Measurements from ENCODE around the gene GALNT10. TPM values are rescaled to one million over a fixed set of nuclear protein-coding genes. Genes with fewer than 3 reads are reported as not detected.

The GALNT10 gene
- total and polyA plus RNA-seq, 2 of the 4 experiments (the other 2 are of a cell fraction) = 46.2 to 67.0 TPM

DNA sequence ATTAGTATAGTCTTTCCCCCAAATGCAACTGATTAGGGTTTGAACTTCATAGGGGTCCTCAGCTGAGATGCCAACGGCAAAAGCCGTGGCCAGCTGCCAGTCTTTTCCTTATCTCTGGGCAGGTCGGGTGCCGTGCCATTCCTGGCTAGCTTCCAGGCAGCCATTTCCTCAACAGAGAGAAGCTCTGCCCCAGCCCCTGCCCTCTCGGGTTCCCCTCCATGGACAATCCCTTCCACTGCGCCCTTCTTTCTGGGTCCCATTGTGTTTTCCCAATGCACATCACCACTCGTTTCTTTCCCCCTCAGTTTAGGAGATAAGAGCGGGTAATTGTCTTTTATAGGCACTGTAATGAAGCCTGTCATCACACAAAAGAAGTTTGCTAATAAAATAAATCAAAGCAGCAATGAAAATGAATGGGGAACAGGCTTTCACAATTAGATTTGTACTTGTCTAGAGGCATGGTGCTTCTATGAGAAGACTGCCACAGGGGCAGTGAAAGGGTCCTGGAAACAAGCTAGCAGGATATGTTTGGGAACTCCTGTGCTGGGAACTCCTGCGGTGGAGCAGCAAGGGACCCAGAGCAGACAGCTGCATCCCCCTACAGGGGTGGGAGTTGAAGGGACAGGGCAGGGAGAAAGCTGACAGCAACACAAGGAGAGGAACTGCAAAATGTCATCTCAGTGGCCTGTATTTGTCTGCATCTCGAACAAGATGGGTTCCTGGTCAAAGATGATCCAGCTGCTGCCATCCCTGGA lies 207.3 kb downstream of the GALNT10 start:
- H3K4ac ChIP-seq (ENCODE audit: low read depth, low read length) = no peak overlapping the region
- no peaks in the 10 kb centered on the region for H3K9me3 ChIP-seq (ENCODE audit: control insufficient read depth, insufficient read depth, low read length)
- H2AK5ac ChIP-seq (ENCODE audit: low read depth, low read length) = no peak overlapping the region
- H3K79me1 ChIP-seq (ENCODE audit: low read depth in 1 of 2, low read length in 2 of 2) = peaks cover 0 to 7% of the 10 kb centered on the region in 2 experiments; a peak in 1 of 4 replicates
- H3K9ac ChIP-seq (ENCODE audit: low read depth, low read length) = no peak overlapping the region
- H4K5ac ChIP-seq (ENCODE audit: low read depth, low read length) = no peak overlapping the region
- no TSS peak for BruUV-seq (replicated peaks)
- H3K4me1 ChIP-seq (ENCODE audit: control insufficient read depth, insufficient read depth, low read length) = no peaks in the 10 kb centered on the region
- H4K8ac ChIP-seq (ENCODE audit: low read depth in 2 of 2, low read length in 2 of 2) = no peak overlapping the region
- no peak for TF ChIP-seq FOS (IDR thresholded peaks at IDR 0.05; ENCODE audit: low read depth, low read length)
- TF ChIP-seq ELK1 (IDR thresholded peaks at IDR 0.05; ENCODE audit: borderline replicate concordance, low read depth, low read length) = no peak
- TF ChIP-seq, protein P1, sequence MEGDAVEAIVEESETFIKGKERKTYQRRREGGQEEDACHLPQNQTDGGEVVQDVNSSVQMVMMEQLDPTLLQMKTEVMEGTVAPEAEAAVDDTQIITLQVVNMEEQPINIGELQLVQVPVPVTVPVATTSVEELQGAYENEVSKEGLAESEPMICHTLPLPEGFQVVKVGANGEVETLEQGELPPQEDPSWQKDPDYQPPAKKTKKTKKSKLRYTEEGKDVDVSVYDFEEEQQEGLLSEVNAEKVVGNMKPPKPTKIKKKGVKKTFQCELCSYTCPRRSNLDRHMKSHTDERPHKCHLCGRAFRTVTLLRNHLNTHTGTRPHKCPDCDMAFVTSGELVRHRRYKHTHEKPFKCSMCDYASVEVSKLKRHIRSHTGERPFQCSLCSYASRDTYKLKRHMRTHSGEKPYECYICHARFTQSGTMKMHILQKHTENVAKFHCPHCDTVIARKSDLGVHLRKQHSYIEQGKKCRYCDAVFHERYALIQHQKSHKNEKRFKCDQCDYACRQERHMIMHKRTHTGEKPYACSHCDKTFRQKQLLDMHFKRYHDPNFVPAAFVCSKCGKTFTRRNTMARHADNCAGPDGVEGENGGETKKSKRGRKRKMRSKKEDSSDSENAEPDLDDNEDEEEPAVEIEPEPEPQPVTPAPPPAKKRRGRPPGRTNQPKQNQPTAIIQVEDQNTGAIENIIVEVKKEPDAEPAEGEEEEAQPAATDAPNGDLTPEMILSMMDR (conservative IDR thresholded peaks at IDR 0.05; ENCODE audit: low read depth, low read length) = no peak
- no peak for TF ChIP-seq BHLHE40 (IDR thresholded peaks at IDR 0.05; ENCODE audit: low read depth, low read length)
- TF ChIP-seq MAFK (IDR thresholded peaks at IDR 0.05; ENCODE audit: low read depth, low read length) = no peak
- TF ChIP-seq MAZ (IDR thresholded peaks at IDR 0.05; ENCODE audit: borderline replicate concordance, low read depth, low read length) = no peak
- TF ChIP-seq NFE2L2 (IDR thresholded peaks at IDR 0.05; ENCODE audit: low read depth, low read length) = no peak
- no peak for TF ChIP-seq CHD1 (IDR thresholded peaks at IDR 0.05; ENCODE audit: low read depth, low read length)
- TF ChIP-seq, protein P2, sequence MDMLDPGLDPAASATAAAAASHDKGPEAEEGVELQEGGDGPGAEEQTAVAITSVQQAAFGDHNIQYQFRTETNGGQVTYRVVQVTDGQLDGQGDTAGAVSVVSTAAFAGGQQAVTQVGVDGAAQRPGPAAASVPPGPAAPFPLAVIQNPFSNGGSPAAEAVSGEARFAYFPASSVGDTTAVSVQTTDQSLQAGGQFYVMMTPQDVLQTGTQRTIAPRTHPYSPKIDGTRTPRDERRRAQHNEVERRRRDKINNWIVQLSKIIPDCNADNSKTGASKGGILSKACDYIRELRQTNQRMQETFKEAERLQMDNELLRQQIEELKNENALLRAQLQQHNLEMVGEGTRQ (IDR thresholded peaks at IDR 0.05; ENCODE audit: low read depth, low read length) = no peak
- CTCF ChIA-PET = no interaction called here
- H4K20me1 ChIP-seq (ENCODE audit: insufficient read depth, low read length) = no peaks in the 10 kb centered on the region
- no peak overlapping the region for H3K4me3 ChIP-seq (ENCODE audit: insufficient read depth, low read depth, low read length)
- POLR2A ChIA-PET (ENCODE audit: unreplicated experiment) = no interaction called here
- 66% methylated on average over 4 of the region's 10 CpGs; no CpG with 5 or more reads in 1 of the 2 experiments for WGBS, 2 experiments (ENCODE audit: extremely low coverage in 2 of 2, insufficient read length in 1 of 2)
- no peak overlapping the region for H2AK9ac ChIP-seq (replicated peaks; ENCODE audit: low read depth, low read length, poor library complexity)
- H3K9me1 ChIP-seq (ENCODE audit: insufficient read depth, low read length) = peaks cover 8% of the 10 kb centered on the region; the same call in 1 of the 2 replicates
- no peaks in the 10 kb centered on the region for H3K27me3 ChIP-seq (ENCODE audit: control insufficient read depth, insufficient read depth, low read length)
- H3K23ac ChIP-seq (ENCODE audit: low read depth, low read length) = no peak overlapping the region
- H3K56ac ChIP-seq (ENCODE audit: extremely low read depth, insufficient read depth, low read length) = no peak overlapping the region
- intact Hi-C loops (cut with micrococcal nuclease) = no loop called here
- H3K4me2 ChIP-seq (ENCODE audit: low read depth, low read length) = no peak overlapping the region
- no peak overlapping the region for H2BK5ac ChIP-seq (ENCODE audit: low read depth, low read length, poor library complexity, severe bottlenecking)
- DNase-seq (no peak), ATAC-seq (ENCODE audit: low read depth) (no peak)
- no peak overlapping the region for H3K14ac ChIP-seq (replicated peaks; ENCODE audit: low read depth, low read length)
- dilution Hi-C loops (cut with HindIII; ENCODE audit: low sequenced_read_pairs, unreplicated experiment) = no loop called here
- no peaks in the 10 kb centered on the region for H3K36me3 ChIP-seq (ENCODE audit: control insufficient read depth, insufficient read depth, low read length)
- no peak overlapping the region for H2BK20ac ChIP-seq (ENCODE audit: low read depth, low read length)
- H2AFZ ChIP-seq (replicated peaks; ENCODE audit: low read length, poor library complexity) = no peak overlapping the region
- no peak overlapping the region for H2BK15ac ChIP-seq (ENCODE audit: low read depth, low read length)
- H2BK120ac ChIP-seq (ENCODE audit: low read depth, low read length) = no peak overlapping the region
- no peak overlapping the region for H3K18ac ChIP-seq (ENCODE audit: low read depth, low read length)
- H3K27ac ChIP-seq (ENCODE audit: insufficient read depth, low read length) = no peak overlapping the region
- in situ Hi-C loops (cut with MboI; ENCODE audit: low sequenced_read_pairs) = no loop called here
- H4K91ac ChIP-seq (ENCODE audit: insufficient read depth, low read depth, low read length) = no peak overlapping the region

Data from IMR-90 (cell line).